HL-60 (cell line): ENCODE measurements around the gene CYP24A1.

Source experiments
- DNase-seq, 2 experiments: peaks; one replicate each; pipeline ENCODE4 v3.0.0-alpha.2; 2010 to 2020; ENCODE audit warnings: low read depth in 1 of 2, low spot score in 1 of 2
- H3K27ac ChIP-seq: fragments of 250-450 bp; sonication (Bioruptor Pico); replicated peaks from 2 replicates; pipeline ENCODE4 v1.5.1; 2020; ENCODE audit warnings: mild to moderate bottlenecking, moderate library complexity
- H3K27me3 ChIP-seq: fragments of 250-450 bp; sonication (Bioruptor Pico); 2 replicates; pipeline ENCODE4 v1.5.1; 2021; ENCODE audit warnings: mild to moderate bottlenecking, moderate library complexity; ENCODE audit not compliant: insufficient read depth, poor library complexity, severe bottlenecking
- H3K4me3 ChIP-seq: replicated peaks from 2 replicates; pipeline ENCODE4 v1.5.1; 2011; ENCODE audit warnings: mild to moderate bottlenecking, control low read depth, low read length; ENCODE audit not compliant: insufficient read depth
- CTCF ChIP-seq: IDR thresholded peaks from one replicate; pipeline ENCODE4 v1.5.1; 2011; ENCODE audit warnings: low read length, control low read depth, inconsistent platforms; ENCODE audit not compliant: insufficient read depth
- GABPA ChIP-seq: IDR thresholded peaks from 2 replicates; pipeline ENCODE4 v1.6.1; 2012; ENCODE audit warnings: low read depth
- POLR2AphosphoS5 ChIP-seq: IDR thresholded peaks from 2 replicates; pipeline ENCODE4 v1.6.1; 2012; ENCODE audit warnings: low read depth
- SPI1 ChIP-seq: IDR thresholded peaks from 2 replicates; pipeline ENCODE4 v1.6.1; 2012; ENCODE audit warnings: low read depth, mild to moderate bottlenecking, borderline replicate concordance
- TF ChIP-seq, protein P1 (sequence below): IDR thresholded peaks from 2 replicates; pipeline ENCODE4 v1.6.1; 2012; ENCODE audit warnings: low read depth; ENCODE audit not compliant: insufficient replicate concordance

CYP24A1 gene

GRCh38 chr20:54140067-54140466 lies 33.7 kb downstream of the CYP24A1 start:
- TF ChIP-seq, protein P1, sequence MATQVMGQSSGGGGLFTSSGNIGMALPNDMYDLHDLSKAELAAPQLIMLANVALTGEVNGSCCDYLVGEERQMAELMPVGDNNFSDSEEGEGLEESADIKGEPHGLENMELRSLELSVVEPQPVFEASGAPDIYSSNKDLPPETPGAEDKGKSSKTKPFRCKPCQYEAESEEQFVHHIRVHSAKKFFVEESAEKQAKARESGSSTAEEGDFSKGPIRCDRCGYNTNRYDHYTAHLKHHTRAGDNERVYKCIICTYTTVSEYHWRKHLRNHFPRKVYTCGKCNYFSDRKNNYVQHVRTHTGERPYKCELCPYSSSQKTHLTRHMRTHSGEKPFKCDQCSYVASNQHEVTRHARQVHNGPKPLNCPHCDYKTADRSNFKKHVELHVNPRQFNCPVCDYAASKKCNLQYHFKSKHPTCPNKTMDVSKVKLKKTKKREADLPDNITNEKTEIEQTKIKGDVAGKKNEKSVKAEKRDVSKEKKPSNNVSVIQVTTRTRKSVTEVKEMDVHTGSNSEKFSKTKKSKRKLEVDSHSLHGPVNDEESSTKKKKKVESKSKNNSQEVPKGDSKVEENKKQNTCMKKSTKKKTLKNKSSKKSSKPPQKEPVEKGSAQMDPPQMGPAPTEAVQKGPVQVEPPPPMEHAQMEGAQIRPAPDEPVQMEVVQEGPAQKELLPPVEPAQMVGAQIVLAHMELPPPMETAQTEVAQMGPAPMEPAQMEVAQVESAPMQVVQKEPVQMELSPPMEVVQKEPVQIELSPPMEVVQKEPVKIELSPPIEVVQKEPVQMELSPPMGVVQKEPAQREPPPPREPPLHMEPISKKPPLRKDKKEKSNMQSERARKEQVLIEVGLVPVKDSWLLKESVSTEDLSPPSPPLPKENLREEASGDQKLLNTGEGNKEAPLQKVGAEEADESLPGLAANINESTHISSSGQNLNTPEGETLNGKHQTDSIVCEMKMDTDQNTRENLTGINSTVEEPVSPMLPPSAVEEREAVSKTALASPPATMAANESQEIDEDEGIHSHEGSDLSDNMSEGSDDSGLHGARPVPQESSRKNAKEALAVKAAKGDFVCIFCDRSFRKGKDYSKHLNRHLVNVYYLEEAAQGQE = no peak
- no peak for TF ChIP-seq SPI1
- TF ChIP-seq CTCF = no peak
- no peak for TF ChIP-seq POLR2AphosphoS5
- TF ChIP-seq GABPA = no peak
- no peak for DNase-seq
- peaks cover 5% of the 10 kb centered on the region for H3K27me3 ChIP-seq
- no peak overlapping the region for H3K27ac ChIP-seq
- no peak overlapping the region for H3K4me3 ChIP-seq

GRCh38 chr20:54139188-54139587 lies 34.6 kb downstream of the CYP24A1 start:
- Histone ChIP-seq H3K27me3 (peaks cover 5% of the 10 kb centered on the region), H3K4me3 (no peak overlapping the region), H3K27ac (no peak overlapping the region)
- no peak for DNase-seq
- TF ChIP-seq, protein P1 = no peak
- TF ChIP-seq SPI1 = no peak
- TF ChIP-seq POLR2AphosphoS5 = no peak
- TF ChIP-seq GABPA = no peak
- no peak for TF ChIP-seq CTCF

DNA sequence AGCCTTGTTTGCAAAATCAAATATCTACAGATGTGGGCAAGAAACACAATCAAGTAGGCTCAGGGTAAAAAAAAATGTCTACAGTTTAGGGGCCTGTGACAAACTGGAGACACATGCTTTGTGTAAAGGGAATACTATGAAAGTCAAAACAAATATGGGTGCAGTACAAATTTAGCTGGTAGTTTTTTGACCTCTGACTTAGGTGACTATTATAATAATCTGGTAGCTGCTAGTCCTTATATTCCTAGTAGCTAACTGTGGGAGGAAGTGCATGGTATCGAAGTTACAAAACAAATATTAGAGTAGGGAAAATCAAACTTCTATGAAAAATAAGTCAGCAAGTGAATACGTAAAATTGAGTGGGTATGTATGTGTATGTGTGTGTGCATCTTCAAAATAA lies 35.4 kb downstream of the CYP24A1 start:
- DNase-seq = no peak
- TF ChIP-seq POLR2AphosphoS5 (no peak), SPI1 (no peak), CTCF (no peak), GABPA (no peak)
- TF ChIP-seq, protein P1 = no peak
- Histone ChIP-seq H3K27ac (no peak overlapping the region), H3K4me3 (no peak overlapping the region), H3K27me3 (peaks cover 5% of the 10 kb centered on the region)
